Measurements from ENCODE around the gene CHPT1.
"Not testable (repeated sequence)": the region's sequence is repeated elsewhere in the genome, so short reads cannot be mapped to it uniquely, and the experiment has no call there.

CHPT1 gene
- 19.5 to 58.5 (median 35.1) reads per million in 17 experiments for total RNA-seq

GRCh38 chr12:101697197-101697929 lies at the start of gene CHPT1:
Gene CHPT1, plus strand, starts transcription at chr12:101697640. Its CDS starts 222 bp downstream, at chr12:101697862.
- peak; percentile 59 to 79 (median 70) for DNase-seq

GRCh38 chr12:101647711-101648110 lies 49.7 kb upstream of the CHPT1 start:
- DNase-seq: no peak

- DNase-seq: peak in 1 of 4 experiments; percentile 53
These were observed 49.2 kb upstream of the CHPT1 start for GRCh38 chr12:101648195-101648594.

- DNase-seq: peak; percentile 30 to 65 (median 44)
These were observed 46.9 kb upstream of the CHPT1 start for GRCh38 chr12:101650346-101651117.

GRCh38 chr12:101653030-101653429 lies 44.4 kb upstream of the CHPT1 start:
- no peak for DNase-seq

GRCh38 chr12:101653503-101653902 lies 43.9 kb upstream of the CHPT1 start:
- DNase-seq: no peak

- peak in 1 of 4 experiments; percentile 25 for DNase-seq
These were observed 43.0 kb upstream of the CHPT1 start for GRCh38 chr12:101654442-101654841.

- DNase-seq: no peak
These were observed 42.0 kb upstream of the CHPT1 start for GRCh38 chr12:101655393-101655792.

- DNase-seq: peak in 2 of 4 experiments; percentile 9 to 24
These were observed 36.8 kb upstream of the CHPT1 start for GRCh38 chr12:101660662-101661061.

- no peak for DNase-seq
These were observed 34.1 kb upstream of the CHPT1 start for GRCh38 chr12:101663298-101663697.

- no peak for DNase-seq
These were observed 32.4 kb upstream of the CHPT1 start for GRCh38 chr12:101664992-101665391.

- DNase-seq: no peak
These were observed 31.2 kb upstream of the CHPT1 start for GRCh38 chr12:101666052-101666728.

- no peak for DNase-seq
These were observed 29.8 kb upstream of the CHPT1 start for GRCh38 chr12:101667591-101667990.

GRCh38 chr12:101670007-101670671 lies 27.3 kb upstream of the CHPT1 start:
- peak; percentile 70 to 78 (median 75) for DNase-seq

GRCh38 chr12:101671157-101671791 lies 26.2 kb upstream of the CHPT1 start:
- peak; percentile 62 to 83 (median 74) for DNase-seq

GRCh38 chr12:101671833-101672232 lies 25.6 kb upstream of the CHPT1 start:
- peak in 3 of 4 experiments; percentile 35 to 47 (median 43) for DNase-seq

GRCh38 chr12:101675555-101675954 lies 21.9 kb upstream of the CHPT1 start:
- no peak for DNase-seq

GRCh38 chr12:101676497-101676896 lies 20.9 kb upstream of the CHPT1 start:
- DNase-seq: not testable (repeated sequence)

- DNase-seq: no peak
These were observed 19.4 kb upstream of the CHPT1 start for GRCh38 chr12:101678081-101678480.

GRCh38 chr12:101680240-101680639 lies 17.2 kb upstream of the CHPT1 start:
- DNase-seq: no peak

- DNase-seq: no peak
These were observed 16.8 kb upstream of the CHPT1 start for GRCh38 chr12:101680647-101681046.

GRCh38 chr12:101681627-101682026 lies 15.8 kb upstream of the CHPT1 start:
- DNase-seq: not testable (repeated sequence)
